Uterus (tissue), 2 donors: Measurements from ENCODE around the gene GALT.

Source experiments
- CTCF ChIP-seq, 4 experiments: fragments of 200-600 bp in 2 of 4; fragments of 450-650 bp in 2 of 4; sonication (generic) in 2 of 4; IDR thresholded peaks; one replicate each; pipeline ENCODE4 v1.5.1; 2016 to 2019; ENCODE audit warnings: antibody characterized with exemption in 4 of 4, mild to moderate bottlenecking in 2 of 4, moderate library complexity in 1 of 4
- POLR2A ChIP-seq, 2 donors: fragments of 450-650 bp; IDR thresholded peaks; one replicate each; pipeline ENCODE4 v1.6.1; 2016; ENCODE audit warnings: antibody characterized with exemption in 2 of 2, mild to moderate bottlenecking in 1 of 2, moderate library complexity in 1 of 2

DNA sequence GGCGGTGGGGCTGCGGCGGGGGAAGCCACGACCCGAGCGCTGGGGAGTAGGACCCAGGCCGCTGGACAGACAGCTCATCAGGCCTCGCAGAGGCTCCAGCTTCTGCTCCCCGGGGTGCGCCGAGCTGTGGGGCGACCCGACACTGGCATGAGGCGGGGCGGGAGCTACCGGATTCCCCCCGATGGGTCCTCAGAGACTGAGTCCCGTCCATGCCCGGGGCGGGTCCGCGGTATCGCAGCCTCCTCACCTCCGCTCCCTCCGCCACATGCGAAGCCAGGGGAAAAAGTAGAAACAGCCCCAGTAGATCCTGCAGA is 18.5 kb downstream of the GALT start:
- TF ChIP-seq CTCF (IDR thresholded peaks at IDR 0.05) (no peak), POLR2A (IDR thresholded peaks at IDR 0.05) (no peak)
